ENCODE results near the gene ANKRD55. TPM values are rescaled to one million over a fixed set of nuclear protein-coding genes. Genes with fewer than 3 reads are reported as not detected.
"Not testable (repeated sequence)": the region's sequence is repeated elsewhere in the genome, so short reads cannot be mapped to it uniquely, and the experiment has no call there.

ANKRD55 gene
- total RNA-seq, 1 experiment from 2014 or later: 0.27 TPM

DNA sequence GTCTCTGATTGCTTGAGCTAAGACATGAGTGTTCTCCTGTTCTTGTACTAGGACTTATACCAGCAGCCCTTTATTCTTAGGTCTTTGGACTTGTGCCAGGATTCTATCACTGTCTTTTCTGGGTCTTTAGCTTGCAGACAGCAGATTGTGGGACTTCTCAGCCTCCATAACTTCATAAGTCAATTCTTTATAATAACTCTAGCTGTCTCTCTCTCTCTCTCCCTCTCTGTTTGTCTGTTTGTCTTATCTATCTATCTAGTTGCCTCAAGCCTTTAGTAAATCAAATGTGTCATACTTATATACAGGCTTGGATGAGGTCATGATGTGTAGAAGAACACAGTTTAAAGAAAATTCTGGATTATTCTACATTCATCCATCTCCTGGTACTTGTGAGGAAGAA lies 11.5 kb upstream of the ANKRD55 start:
- Histone ChIP-seq H3K4me1 (no peaks in the 10 kb centered on the region), H3K9me3 (peaks cover 16% of the 10 kb centered on the region), H3K36me3 (ENCODE audit: control insufficient read depth, insufficient read depth, low read length) (no peaks in the 10 kb centered on the region), H3K4me3 (ENCODE audit: low read depth, low read length) (no peak overlapping the region), H3K27me3 (replicated peaks; ENCODE audit: control insufficient read depth, insufficient read depth, low read length) (no peaks in the 10 kb centered on the region)
- POLR2A ChIA-PET: no interaction called here
- Mint-ChIP-seq H3K27me3 (ENCODE audit: insufficient read depth, unreplicated experiment) (no peaks in the 10 kb centered on the region), H3K27ac (ENCODE audit: unreplicated experiment) (no peak overlapping the region), H3K4me3 (ENCODE audit: unreplicated experiment) (no peak overlapping the region), H3K9me3 (ENCODE audit: unreplicated experiment) (peaks cover 22% of the 10 kb centered on the region), H3K4me1 (ENCODE audit: low read depth, unreplicated experiment) (no peaks in the 10 kb centered on the region), H3K36me3 (ENCODE audit: insufficient read depth, unreplicated experiment) (no peaks in the 10 kb centered on the region)
- no peak for DNase-seq
- CTCF ChIA-PET: no interaction called here
- TF ChIP-seq, protein P1, sequence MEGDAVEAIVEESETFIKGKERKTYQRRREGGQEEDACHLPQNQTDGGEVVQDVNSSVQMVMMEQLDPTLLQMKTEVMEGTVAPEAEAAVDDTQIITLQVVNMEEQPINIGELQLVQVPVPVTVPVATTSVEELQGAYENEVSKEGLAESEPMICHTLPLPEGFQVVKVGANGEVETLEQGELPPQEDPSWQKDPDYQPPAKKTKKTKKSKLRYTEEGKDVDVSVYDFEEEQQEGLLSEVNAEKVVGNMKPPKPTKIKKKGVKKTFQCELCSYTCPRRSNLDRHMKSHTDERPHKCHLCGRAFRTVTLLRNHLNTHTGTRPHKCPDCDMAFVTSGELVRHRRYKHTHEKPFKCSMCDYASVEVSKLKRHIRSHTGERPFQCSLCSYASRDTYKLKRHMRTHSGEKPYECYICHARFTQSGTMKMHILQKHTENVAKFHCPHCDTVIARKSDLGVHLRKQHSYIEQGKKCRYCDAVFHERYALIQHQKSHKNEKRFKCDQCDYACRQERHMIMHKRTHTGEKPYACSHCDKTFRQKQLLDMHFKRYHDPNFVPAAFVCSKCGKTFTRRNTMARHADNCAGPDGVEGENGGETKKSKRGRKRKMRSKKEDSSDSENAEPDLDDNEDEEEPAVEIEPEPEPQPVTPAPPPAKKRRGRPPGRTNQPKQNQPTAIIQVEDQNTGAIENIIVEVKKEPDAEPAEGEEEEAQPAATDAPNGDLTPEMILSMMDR (IDR thresholded peaks at IDR 0.05; ENCODE audit: insufficient read depth in 1 of 2, low read depth in 1 of 2, low read length in 1 of 2, severe bottlenecking in 1 of 2, unreplicated experiment in 1 of 2): no peak
- no TSS peak for BruUV-seq (replicated peaks)
- intact Hi-C loops (cut with micrococcal nuclease; ENCODE audit: unreplicated experiment): no loop called here

DNA sequence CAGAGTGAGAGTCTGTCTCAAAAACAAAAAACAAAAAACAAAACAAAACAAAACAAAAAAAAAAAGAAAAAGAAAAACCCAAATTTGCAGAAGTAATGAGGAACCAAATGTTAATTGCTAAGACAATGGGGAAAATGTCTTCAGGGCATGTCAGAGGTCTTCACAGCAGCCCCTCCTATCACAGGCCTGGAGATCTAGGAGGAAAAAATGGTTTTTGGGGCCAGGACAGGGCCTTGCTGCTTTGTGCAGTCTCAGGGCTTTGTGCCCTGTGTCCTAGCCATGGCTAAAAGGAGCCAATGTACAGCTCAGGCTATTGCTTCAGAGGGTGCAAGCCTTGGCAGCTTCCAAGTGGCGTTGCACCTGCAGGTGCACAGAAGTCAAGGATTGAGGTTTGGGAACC lies 9.1 kb upstream of the ANKRD55 start:
- intact Hi-C loops (cut with micrococcal nuclease; ENCODE audit: unreplicated experiment); H3K4me3 ChIP-seq (ENCODE audit: low read depth, low read length); H3K4me1 Mint-ChIP-seq (ENCODE audit: low read depth, unreplicated experiment); H3K27me3 Mint-ChIP-seq (ENCODE audit: insufficient read depth, unreplicated experiment); POLR2A ChIA-PET; H3K4me3 Mint-ChIP-seq (ENCODE audit: unreplicated experiment); H3K36me3 Mint-ChIP-seq (ENCODE audit: insufficient read depth, unreplicated experiment); CTCF ChIA-PET; H3K36me3 ChIP-seq (ENCODE audit: control insufficient read depth, insufficient read depth, low read length); H3K27ac Mint-ChIP-seq (ENCODE audit: unreplicated experiment); H3K27me3 ChIP-seq (replicated peaks; ENCODE audit: control insufficient read depth, insufficient read depth, low read length); H3K4me1 ChIP-seq; DNase-seq; BruUV-seq (replicated peaks): not testable (repeated sequence)
- H3K9me3 Mint-ChIP-seq (ENCODE audit: unreplicated experiment): peaks cover 22% of the 10 kb centered on the region
- peaks cover 16% of the 10 kb centered on the region for H3K9me3 ChIP-seq

DNA sequence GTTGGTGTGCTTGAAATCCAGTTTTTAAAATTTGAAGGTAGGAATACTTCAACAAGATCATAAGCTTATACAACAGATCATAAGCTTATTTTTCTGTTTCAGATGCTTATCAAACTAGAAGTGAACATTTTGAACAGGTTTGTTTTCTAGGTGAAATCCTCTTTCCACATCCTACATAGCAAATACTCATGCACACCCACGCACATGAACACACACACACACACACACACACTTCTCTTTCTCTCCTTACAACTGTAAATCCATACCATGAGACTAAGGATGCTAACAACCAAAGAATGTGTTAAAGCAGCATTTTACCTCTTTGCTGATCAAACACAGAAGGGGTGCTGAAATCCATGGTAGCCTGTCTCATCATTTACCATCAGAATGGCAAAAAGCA lies 592 bp downstream of the ANKRD55 start:
- H3K9me3 ChIP-seq: no peaks in the 10 kb centered on the region
- H3K4me1 ChIP-seq: no peaks in the 10 kb centered on the region
- Mint-ChIP-seq H3K4me3 (ENCODE audit: unreplicated experiment) (no peak overlapping the region), H3K27me3 (ENCODE audit: insufficient read depth, unreplicated experiment) (no peaks in the 10 kb centered on the region), H3K4me1 (ENCODE audit: low read depth, unreplicated experiment) (no peaks in the 10 kb centered on the region), H3K36me3 (ENCODE audit: insufficient read depth, unreplicated experiment) (no peaks in the 10 kb centered on the region), H3K27ac (ENCODE audit: unreplicated experiment) (no peak overlapping the region), H3K9me3 (ENCODE audit: unreplicated experiment) (no peaks in the 10 kb centered on the region)
- TF ChIP-seq, protein P1 (IDR thresholded peaks at IDR 0.05; ENCODE audit: insufficient read depth in 1 of 2, low read depth in 1 of 2, low read length in 1 of 2, severe bottlenecking in 1 of 2, unreplicated experiment in 1 of 2): no peak
- intact Hi-C loops (cut with micrococcal nuclease; ENCODE audit: unreplicated experiment): no loop called here
- no peak overlapping the region for H3K4me3 ChIP-seq (ENCODE audit: low read depth, low read length)
- BruUV-seq (replicated peaks): no TSS peak
- ChIA-PET POLR2A (no interaction called here), CTCF (no interaction called here)
- no peaks in the 10 kb centered on the region for H3K36me3 ChIP-seq (ENCODE audit: control insufficient read depth, insufficient read depth, low read length)
- no peak for DNase-seq
- no peaks in the 10 kb centered on the region for H3K27me3 ChIP-seq (replicated peaks; ENCODE audit: control insufficient read depth, insufficient read depth, low read length)

GRCh38 chr5:56230576-56230975 lies 2.6 kb downstream of the ANKRD55 start:
- H3K9me3 Mint-ChIP-seq (ENCODE audit: unreplicated experiment): no peaks in the 10 kb centered on the region
- no peaks in the 10 kb centered on the region for H3K4me1 Mint-ChIP-seq (ENCODE audit: low read depth, unreplicated experiment)
- Histone ChIP-seq H3K9me3 (no peaks in the 10 kb centered on the region), H3K27me3 (replicated peaks; ENCODE audit: control insufficient read depth, insufficient read depth, low read length) (no peaks in the 10 kb centered on the region), H3K36me3 (ENCODE audit: control insufficient read depth, insufficient read depth, low read length) (no peaks in the 10 kb centered on the region), H3K4me3 (ENCODE audit: low read depth, low read length) (no peak overlapping the region), H3K4me1 (no peaks in the 10 kb centered on the region)
- ChIA-PET CTCF (no interaction called here), POLR2A (no interaction called here)
- H3K27me3 Mint-ChIP-seq (ENCODE audit: insufficient read depth, unreplicated experiment): no peaks in the 10 kb centered on the region
- no peak overlapping the region for H3K27ac Mint-ChIP-seq (ENCODE audit: unreplicated experiment)
- DNase-seq: no peak
- H3K36me3 Mint-ChIP-seq (ENCODE audit: insufficient read depth, unreplicated experiment): no peaks in the 10 kb centered on the region
- TF ChIP-seq, protein P1 (IDR thresholded peaks at IDR 0.05; ENCODE audit: insufficient read depth in 1 of 2, low read depth in 1 of 2, low read length in 1 of 2, severe bottlenecking in 1 of 2, unreplicated experiment in 1 of 2): no peak
- no TSS peak for BruUV-seq (replicated peaks)
- no peak overlapping the region for H3K4me3 Mint-ChIP-seq (ENCODE audit: unreplicated experiment)
- intact Hi-C loops (cut with micrococcal nuclease; ENCODE audit: unreplicated experiment): no loop called here

All from Caco-2 (cell line).